ENCODE data around the gene ZFHX3.

- TF ChIP-seq NFIC (IDR thresholded peaks at IDR 0.05) (no peak), NCOA2 (IDR thresholded peaks at IDR 0.05; ENCODE audit: partially characterized antibody in 2 of 2) (no peak), EP300 (IDR thresholded peaks at IDR 0.05; ENCODE audit: low read length) (no peak), RCOR1 (IDR thresholded peaks at IDR 0.05; ENCODE audit: borderline replicate concordance in 1 of 2, low read depth in 2 of 2, low read length in 2 of 2) (no peak), CREB1 (IDR thresholded peaks at IDR 0.05) (no peak), CREB1 (CRISPR knock-in tag; IDR thresholded peaks at IDR 0.05) (no peak), MEIS2 (IDR thresholded peaks at IDR 0.05; ENCODE audit: partially characterized antibody) (no peak), YY1 (IDR thresholded peaks at IDR 0.05; ENCODE audit: borderline replicate concordance in 1 of 3, control insufficient read depth in 1 of 3, extremely low read depth in 1 of 3, insufficient read depth in 3 of 3, insufficient read length in 1 of 3, insufficient replicate concordance in 2 of 3, low read depth in 1 of 3, low read length in 2 of 3) (no peak)
- TF ChIP-seq, protein P1, sequence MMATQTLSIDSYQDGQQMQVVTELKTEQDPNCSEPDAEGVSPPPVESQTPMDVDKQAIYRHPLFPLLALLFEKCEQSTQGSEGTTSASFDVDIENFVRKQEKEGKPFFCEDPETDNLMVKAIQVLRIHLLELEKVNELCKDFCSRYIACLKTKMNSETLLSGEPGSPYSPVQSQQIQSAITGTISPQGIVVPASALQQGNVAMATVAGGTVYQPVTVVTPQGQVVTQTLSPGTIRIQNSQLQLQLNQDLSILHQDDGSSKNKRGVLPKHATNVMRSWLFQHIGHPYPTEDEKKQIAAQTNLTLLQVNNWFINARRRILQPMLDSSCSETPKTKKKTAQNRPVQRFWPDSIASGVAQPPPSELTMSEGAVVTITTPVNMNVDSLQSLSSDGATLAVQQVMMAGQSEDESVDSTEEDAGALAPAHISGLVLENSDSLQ (IDR thresholded peaks at IDR 0.05), result no peak
Measured at GRCh38 chr16:72794986-72795385, 252.9 kb downstream of the ZFHX3 start.

Data from K562 (cell line).